GM18502 (cell line): Measurements from ENCODE around the gene PDE7B.

ENCODE experiments used
- ATAC-seq: cut with Tn5 transposase; IDR thresholded peaks from one replicate; pipeline ENCODE4 v1.9.1; 2021; ENCODE audit warnings: mild to moderate bottlenecking; ENCODE audit not compliant: unreplicated experiment, poor library complexity

The PDE7B gene

DNA sequence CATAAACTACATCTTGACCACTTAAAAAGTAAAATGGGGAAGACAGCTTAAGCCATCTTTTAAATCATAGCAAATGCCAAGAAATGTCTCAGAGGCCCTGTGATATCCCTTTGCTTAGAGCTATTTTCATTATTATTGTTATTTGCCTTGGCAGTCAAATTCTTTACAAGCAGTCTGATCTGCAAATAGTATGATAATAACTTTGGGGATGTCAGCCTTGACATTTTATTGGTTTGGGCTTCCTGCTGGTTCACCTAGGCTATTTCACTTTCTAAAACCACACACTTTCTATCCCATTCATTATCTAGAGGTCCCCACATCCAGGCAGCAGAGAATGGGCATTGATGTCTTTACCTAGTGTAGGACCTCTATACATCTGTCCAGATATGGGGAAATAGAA, 125.1 kb downstream of the PDE7B start:
- ATAC-seq = no peak

DNA sequence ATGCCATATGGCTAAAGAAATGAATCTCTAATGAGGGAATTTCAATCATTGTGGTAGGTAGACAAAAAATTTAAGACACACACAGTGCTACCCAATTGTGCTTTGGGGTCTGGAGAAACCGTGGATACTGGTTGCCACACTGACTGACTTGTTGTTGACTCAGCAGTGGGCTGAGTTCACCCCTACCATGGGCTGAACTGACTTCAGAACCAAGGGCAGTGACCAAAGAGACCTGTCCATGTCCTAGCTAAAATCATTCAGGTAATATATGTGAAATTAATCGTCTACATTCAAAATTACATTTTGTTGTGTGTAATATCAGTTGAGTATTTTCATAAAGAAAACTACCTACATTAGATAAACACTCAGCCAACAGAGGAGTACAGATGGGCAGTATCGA, 131.6 kb downstream of the PDE7B start:
- no peak for ATAC-seq

DNA sequence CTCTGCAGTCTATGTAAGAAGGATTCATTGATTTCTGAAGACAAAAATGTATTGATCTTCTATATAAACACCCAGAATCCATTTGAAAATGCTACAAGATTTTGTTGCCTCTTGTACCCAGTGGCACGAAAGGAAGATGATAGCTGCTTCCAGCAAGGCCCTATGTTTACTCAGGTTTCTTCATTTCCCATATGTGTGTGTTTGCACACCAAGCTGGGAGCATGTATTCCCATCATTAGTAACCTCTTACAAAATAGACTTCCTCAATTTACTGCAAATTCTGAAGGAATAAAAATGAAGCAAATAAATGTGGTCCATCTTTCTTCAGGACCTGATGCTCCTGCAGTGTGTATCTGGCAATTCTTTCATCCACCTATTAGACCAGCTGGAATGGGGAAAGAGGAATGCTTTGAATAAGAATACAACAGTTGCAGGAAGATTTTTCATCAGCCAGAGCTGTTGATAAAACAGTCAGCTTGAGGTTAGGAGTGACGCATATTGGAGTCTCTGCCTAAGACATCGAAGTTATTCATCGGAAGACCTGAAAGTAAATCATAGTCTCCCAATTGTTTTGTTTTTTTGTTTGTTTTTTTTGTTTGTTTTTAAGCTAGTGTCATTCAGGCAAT, 132.3 kb downstream of the PDE7B start:
- ATAC-seq = no peak

DNA sequence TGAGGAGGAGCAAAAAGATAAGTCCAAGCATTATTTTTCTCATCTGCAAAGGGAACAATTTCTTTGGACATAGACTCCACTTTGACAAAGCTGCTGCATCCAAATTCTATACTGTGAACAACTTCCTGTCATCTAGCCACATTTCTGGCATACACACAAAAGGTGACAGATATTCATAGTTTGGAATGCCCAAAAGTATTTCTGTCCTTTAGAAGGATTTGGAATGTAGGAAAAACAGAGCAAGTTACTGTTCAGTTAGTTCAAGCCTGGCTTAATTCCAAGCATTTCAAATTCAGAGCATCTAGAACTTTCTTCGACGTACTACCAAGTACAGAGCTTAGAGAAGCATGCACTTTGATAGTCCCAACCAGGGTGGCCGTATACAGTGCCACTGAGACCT, 134.0 kb downstream of the PDE7B start:
- no peak for ATAC-seq

DNA sequence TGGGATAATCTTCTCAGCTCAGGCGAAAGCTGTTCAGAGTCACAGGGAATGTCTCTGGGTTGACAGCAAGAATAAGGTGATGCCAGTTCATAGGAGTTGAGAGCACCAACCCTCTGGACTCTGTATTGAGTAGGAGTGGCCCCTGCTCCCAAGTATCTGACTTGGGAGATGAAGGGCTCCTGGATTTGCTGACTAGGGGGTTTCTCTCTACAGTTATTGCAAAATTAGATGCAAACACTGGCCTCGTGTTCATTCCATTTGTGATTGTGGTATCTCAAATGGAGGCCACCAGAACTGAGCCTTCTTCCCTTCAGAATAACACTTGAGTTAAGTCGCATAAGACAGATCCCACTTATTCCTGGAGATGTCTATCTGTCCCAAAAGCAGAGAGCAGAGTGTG, 135.7 kb downstream of the PDE7B start:
- no peak for ATAC-seq

DNA sequence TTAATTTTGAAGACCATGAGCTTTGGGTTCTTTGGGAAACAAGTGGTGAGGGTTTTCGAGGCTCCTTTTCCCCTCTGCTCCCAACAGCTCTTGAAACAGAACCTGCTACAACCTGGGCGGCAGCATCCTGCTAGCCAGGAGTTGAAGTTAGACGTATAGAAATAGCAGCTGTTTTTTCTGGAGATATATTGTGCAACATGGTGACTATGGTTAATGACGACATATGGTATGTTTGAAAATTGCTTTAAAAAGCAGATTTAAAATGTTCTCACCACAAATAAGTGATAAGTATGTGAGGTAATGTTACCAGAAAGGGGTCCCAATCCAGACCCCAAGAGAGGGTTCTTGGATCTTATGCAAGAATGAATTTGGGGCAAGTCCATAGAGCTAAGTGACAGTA, 138.9 kb downstream of the PDE7B start:
- no peak for ATAC-seq

DNA sequence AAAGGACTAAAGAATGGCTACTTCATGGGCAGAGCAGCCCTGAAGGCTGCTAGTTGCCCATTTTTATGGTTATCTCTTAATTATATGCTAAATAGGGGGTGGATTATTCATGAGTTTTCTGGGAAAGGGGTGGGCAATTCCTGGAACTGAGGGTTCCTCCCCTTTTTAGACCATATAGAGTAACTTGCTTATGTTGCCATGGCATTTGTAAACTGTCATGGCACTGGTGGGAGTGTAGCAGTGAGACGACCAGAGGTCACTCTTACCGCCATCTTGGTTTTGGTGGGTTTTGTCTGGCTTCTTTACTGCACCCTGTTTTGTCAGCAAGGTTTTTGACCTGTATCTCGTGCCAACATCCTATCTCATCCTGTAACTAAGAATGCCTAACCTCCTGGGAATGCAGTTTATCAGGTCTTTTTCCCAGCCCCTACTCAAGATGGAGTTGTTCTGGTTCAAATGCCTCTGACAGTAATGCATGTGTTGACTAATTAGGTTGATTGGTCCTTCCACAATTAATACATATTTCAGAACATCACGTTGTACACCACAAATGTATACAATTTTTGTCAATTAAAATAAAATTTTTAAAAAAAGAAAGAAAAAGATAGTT, 139.5 kb downstream of the PDE7B start:
- no peak for ATAC-seq

DNA sequence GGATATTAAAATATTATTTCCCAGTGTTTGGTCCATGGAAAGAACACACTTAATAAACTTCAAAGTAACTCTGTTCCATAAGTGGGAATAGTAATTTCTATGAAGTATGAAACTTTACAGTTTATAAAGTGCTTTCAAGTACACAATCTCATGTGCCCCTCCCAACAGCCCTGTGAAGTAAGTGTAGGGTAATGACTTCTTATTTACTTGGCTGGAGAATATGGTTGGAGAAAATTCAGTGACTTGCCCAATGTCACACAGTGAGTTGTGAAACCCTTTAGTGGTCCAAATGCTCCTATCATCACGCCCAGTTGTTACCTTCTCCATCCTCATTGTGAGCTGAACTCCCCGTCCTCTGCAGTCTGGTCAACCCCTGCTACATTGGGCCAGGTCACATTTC, 141.2 kb downstream of the PDE7B start:
- ATAC-seq = no peak

DNA sequence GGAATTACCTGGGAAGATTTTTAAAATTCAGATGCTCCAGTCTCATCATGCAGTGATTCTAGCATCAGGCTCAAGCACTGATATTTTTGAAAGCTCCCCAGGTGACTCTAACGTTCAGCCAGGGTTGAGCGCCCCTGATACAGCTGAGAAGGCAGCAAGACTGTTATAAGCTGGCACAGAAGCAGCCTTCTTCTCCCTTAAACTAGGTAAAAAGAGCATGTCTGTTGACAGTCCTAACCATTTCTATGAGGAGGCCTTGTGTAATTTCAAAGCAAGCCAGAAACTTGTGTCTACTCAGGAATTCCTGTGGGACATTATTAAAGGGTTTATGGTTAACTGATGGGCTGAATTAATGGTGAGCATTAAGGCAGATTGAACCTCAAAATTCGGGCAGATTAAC, 141.9 kb downstream of the PDE7B start:
- ATAC-seq = no peak

DNA sequence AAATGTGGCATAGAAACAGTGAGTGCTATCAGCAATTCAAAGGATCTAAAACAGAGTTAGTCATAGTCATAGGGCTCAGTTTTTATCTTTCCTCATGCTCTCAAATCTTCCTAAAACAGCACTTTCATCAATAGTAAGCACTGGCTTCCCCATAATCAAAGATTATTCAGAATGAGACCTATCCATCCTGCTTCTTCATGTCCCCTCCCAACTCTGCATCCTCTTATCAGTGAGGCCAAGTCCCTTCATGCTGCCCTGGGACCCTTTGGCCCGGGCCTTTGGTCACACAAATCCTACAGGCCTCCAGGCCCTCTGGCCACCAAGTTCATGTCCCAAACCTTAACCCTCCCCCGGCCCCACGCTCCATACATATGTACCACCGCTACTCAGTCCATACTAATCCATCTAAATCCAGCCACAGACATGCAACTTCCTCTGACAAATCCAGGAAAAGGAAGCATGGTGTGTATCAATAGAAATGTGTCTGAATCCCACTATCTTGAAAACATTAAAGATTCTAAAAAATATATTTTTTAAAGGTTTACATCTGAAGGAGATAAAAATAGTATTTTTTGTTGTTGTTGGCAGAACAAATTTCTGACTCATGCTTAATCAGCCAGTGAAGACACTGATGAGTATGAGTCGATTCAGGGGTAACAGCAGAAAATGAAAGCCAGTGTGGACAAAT, 143.5 kb downstream of the PDE7B start:
- no peak for ATAC-seq

DNA sequence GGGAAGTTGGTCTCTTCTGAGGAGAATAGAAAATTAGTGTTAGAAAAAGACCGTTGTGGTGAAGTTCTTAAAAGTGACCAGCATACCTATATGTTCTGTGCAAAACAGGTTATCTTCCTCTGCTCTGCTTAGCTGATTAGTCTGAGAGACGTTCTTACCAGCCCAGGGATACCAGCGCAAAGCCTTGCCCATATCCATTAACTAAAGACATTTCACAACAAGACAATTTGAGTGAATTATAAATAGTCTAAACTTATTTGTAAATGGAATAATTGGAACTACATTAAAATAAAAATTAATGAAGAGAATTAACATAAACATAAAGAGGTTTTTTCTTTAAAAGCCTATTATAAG, 144.0 kb downstream of the PDE7B start:
- no peak for ATAC-seq

DNA sequence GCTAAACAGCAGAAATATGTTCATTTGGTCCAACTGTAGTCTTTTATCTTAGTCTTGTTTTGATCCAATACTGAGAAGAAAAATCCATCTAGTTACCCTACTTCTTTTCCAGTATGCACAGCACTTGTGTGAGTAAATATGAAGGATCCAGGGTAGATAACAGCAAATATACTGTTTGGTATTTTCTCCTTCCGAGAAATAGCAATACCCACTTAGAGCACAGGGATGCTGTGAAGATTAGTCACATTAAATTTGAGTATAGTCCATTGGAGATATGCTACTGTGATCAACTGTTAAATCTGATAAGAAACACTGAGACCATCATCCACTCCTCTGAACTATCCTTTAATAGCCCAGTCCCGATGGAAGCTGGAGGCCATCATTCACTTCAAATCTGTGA, 145.2 kb downstream of the PDE7B start:
- no peak for ATAC-seq

DNA sequence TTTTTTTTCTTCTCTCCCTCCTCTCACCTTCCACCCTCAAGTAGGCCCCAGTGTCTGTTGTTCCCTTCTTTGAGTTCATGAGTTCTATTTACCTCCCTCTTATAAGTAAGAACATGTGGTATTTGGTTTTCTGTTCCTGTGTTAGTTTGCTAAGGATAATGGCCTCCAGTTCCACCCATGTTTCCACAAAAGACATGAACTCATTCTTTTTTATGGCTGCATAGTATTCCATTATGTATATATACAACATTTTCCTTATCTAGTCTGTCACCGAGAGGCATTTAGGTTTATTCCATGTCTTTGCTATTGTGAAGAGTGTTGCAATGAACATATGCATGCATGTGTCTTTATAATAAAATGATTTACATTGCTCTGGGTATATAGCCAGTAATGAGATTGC, 147.9 kb downstream of the PDE7B start:
- no peak for ATAC-seq

DNA sequence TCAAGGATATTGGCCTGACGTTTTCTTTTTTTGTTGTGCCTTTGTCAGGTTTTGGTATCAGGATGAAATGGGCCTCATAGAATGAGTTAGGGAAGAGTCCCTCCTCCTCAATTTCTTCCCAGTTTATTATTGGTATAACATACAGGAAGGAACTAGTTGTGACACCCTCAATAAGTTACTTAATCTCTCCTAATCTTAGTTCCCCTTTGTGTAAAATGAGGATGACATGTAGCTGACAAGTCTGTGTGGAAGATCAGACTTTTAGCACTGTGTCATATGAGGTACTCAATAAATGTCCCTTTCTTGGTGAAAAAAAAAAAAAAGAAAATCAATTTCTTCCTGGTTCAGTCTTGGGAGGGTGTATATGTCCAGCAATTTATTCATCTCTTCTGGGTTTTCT, 155.8 kb downstream of the PDE7B start:
- no peak for ATAC-seq

DNA sequence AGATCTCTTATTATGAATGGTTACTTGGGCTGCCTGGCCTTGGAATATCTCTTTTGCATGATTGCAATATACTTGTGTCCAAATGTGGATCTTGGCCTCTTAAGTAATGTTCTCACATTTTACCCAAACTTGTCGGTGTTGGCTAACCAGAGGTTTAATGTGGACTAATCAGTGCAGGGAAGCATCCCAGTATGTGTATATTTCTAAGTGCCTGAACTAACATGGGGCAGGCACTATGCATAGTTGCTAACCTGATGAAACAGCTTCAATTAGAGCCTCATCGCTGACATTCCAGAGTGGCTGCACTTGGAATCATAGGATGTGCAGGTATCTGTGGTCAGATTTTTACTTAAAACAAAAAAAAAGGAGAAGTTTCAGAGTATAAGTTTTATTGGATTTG, 160.0 kb downstream of the PDE7B start:
- no peak for ATAC-seq

DNA sequence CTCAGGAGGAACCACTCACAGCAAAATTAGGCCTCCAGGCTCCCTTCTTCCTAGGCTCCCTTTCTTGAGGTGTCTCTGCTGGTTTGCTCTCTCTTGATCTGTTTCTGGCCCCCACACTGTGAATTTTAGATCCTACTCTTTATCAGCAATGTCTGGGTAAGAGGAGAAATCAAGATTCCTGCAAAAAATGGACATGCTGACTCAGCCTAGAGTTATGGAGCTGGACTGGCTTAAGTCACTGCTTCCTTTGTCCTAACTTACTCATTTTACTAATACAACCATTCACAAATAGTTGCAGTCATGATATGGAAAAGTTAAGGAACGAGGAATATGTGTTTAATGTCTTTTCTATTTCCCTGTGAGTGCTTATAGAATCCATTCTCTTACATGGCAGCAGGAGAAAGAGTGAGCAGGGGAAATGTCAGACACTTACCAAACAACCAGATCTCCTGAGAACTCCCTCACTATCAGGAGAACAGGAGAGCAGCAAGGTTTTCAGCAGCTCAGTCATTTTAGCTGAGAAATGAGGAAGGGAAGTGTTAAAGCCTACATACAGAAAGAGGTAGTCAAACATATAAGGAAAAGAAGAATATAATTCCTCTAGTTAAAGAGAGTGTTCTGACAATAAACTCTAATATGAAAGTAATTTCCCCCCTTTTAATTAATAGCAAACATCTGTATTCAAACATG, 160.8 kb downstream of the PDE7B start:
- no peak for ATAC-seq

DNA sequence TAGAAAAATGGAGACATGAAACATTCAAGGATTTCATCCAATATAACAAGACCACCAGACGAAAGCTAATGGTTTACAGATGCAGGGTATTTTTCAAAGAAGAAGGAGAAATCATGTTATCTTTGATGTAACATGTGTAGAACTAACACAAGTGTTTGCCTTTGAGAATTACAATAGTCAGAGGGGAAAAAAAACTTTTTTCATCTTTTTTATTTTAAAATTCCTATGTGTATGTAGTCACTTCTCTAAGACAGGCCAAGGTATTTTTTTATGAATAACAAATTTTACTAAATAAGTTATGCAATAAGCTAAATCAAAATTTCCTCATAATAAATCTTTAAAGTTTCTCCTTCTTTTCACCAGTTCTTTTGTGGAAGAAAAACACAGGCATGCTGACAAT, 161.4 kb downstream of the PDE7B start:
- no peak for ATAC-seq

DNA sequence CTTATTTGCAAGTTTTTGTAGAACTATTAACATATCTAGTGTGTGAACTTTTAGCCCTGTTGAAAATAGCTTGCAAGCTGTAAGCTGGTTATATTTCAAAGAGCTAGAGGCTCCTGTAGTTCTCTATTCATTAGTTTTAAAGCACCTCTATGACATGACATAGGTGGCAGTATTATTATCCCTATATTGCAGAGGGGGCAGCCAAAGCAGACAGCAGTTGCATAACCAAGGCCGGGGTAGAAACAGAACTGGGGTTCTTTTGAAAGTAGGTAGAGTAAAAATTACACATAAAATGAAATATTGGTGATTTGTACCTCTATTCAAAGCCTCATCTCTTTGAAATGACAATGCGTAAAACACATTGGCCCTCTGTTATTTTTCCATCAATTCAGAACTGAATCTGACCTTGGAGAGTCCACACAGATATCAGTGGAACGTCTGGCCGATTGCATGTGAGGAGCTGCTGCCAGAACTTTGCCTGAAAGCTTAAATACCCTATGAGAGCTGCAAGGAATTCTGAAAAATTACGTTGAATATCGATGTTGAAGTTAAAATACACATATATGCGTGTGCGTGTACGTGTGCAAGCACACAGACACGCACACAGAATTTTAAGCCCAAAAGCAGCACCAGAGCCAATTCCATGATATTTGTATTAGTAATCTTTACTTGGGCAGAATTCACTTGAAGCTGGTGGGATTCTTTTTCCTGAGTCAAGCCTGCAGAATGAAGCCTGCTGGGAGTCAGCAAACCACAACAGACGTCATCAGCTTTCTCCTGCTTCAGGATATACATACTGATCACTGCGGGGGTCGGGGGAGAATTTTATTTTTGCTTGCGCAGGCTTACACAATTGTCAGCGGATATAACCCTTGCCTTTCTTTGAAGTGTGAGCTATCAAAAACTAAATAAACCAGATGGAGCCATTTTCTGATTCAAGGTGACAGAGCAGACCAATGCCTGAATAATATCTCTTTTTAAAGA, 163.2 kb downstream of the PDE7B start:
- no peak for ATAC-seq

DNA sequence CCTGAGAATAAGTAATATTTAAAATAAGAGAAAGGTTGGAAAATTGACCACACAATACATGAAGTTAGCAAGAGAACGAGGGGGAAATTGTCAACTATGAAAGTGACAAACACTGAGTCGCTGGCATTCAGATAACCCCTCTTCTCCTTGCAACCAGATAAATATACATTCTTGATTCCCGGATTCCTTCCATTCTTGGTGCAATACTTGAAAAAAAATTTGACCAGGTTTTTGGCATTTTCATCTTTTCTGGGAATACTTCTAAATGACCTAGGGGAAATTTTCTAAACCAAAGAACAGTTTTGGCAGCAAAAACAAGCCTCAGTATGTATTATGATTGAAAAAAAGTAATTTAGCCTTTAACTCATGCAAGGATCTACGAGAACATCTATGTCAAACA, 164.0 kb downstream of the PDE7B start:
- no peak for ATAC-seq
